Measurements from ENCODE around the gene ETFA. TPM values are rescaled to one million over a fixed set of nuclear protein-coding genes. Genes with fewer than 3 reads are reported as not detected.

The ETFA gene
- total RNA-seq = 132 and 140 TPM in 2 replicates

DNA sequence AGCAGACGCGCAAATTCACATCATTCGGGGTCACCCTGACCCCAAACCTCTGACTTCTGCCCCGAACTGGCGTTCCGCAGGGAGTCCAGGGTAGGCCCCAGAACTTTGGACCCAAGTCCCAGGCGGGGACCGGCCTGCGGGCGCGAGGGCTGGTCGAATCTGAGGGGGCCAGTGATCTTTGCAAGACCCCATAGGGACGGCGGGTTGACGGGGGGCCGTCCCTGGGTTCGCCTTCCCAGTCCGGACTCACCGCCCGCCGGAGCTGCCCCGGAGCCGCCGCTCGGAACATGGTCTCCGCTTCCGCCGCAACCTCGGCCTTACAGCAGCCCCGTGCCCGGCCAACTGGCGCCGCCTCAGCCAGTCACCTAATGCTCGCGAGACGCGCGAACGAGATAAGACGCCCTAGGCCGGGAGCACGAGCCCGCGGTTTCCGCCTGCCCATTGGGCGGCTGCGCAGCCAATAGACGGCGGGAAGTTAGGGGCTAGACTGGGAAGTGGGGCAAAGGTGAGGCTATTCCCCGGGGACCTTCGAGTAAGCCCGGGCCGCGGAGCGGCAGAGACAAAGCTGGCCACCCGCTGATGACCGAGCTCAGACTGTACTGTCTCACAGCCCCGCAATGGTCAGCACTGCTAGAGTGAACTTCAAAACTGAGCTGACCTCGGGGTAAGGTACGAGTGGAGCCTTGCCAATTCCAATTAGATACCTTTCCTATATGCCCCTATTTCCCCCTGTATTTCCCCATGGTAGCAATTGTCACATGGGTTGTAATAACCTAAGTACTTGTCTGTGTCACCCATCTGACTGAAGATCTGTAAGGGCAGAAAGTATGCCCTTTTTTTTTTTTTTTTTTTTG, at the start of gene ETFA:
Gene ETFA, minus strand, starts transcription at position 370 of the 854 bp plus-strand sequence. Its CDS starts 81 bp downstream, at position 289.

DNA sequence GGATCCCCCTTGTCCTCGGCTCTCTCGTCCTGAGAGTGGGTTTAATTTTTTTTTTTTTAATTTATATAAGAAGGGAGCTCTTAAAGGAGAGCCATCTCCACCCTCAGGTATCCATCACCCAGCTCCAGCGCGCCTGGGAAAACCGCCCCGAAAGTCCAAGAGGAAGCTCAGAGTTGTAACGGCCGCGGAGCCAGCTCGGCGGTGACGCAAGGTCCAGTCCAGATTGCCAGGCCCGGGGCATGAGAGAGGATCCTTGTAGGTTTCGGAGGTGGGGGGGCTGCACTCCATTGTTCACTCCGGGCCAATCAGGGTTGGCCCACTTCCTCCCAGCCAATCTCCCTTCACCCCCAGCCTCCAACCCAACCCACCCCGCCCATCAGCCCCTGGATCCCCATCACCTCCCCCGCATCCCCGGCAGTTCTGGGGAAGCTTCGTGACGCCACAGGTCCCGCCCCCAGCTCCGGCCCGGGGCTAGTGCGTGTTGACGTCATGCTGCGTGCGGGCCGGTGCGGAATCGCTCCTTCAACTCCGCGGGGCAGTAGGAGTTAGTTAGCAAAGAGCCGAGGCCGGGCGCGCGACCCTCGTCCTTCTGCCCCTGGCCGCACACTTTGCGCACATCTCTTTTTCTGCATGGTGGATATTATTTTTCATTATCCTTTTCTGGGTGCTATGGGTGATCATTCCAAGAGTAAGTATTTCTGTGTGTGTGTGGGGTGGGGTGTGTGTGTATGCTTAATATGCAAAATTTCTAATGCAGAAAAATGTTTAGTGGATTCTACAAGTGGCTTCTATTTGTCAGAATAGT, 25.2 kb upstream of the ETFA start, which contains the start of gene ISL2:
Gene ISL2, plus strand, starts transcription at position 520 of the 805 bp plus-strand sequence. Its CDS starts 111 bp downstream, at position 631.

Other genes with a start within 250 kb of the ETFA start
- 0.37 and 0.71 TPM in 2 replicates for gene ISL2, start 25.3 kb upstream of the ETFA start, total RNA-seq

Data from smooth muscle cell of bladder (primary cell).